Measurements from ENCODE around the gene HNRNPL.

Gene HNRNPL

GRCh38 chr19:38848299-38849146 lies 1.3 kb downstream of the HNRNPL start:
- H3K4me3 ChIP-seq (ENCODE audit: low read depth, low read length), result peak overlapping the region; percentile 73
- ChIA-PET POLR2A (interaction anchor here (0.5 to 1.2 kb wide), 14 partner anchors 10 to 490 kb away, joined by 3 to 10 read pairs (median 4); partner anchors contain the start of genes ACTN4, ECH1, NFKBIB and SIRT2), CTCF (interaction anchor here (0.7 to 1.3 kb wide), 11 partner anchors 8 to 119 kb away, joined by 3 read pairs; partner anchors contain the start of genes ECH1, MRPS12 and SARS2)
- TF ChIP-seq CTCF (IDR thresholded peaks at IDR 0.05; ENCODE audit: insufficient read depth, low read length, missing control alignments), result no peak
- no peak for DNase-seq (ENCODE audit: low read depth, low spot score)

GRCh38 chr19:38846097-38846496 lies 3.7 kb downstream of the HNRNPL start:
- DNase-seq (ENCODE audit: low read depth, low spot score), result no peak
- ChIA-PET POLR2A (no interaction called here), CTCF (interaction anchor here (1.2 kb wide), 1 partner anchor 8 kb away, joined by 4 read pairs; no protein-coding TSS in a partner anchor)
- no peak for TF ChIP-seq CTCF (IDR thresholded peaks at IDR 0.05; ENCODE audit: insufficient read depth, low read length, missing control alignments)
- H3K4me3 ChIP-seq (ENCODE audit: low read depth, low read length), result no peak overlapping the region

GRCh38 chr19:38845374-38846024 lies 4.3 kb downstream of the HNRNPL start:
- CTCF ChIA-PET, result interaction anchor here (1.2 kb wide), 1 partner anchor 8 kb away, joined by 4 read pairs; no protein-coding TSS in a partner anchor

GRCh38 chr19:38844093-38844686 lies 5.6 kb downstream of the HNRNPL start:
- ChIA-PET POLR2A (no interaction called here), CTCF (no interaction called here)
- no peak for TF ChIP-seq CTCF (IDR thresholded peaks at IDR 0.05; ENCODE audit: insufficient read depth, low read length, missing control alignments)
- no peak for DNase-seq (ENCODE audit: low read depth, low spot score)
- no peak overlapping the region for H3K4me3 ChIP-seq (ENCODE audit: low read depth, low read length)

More at GRCh38 chr19:38845374-38846024, 4.3 kb downstream of the HNRNPL start:
- no peak for TF ChIP-seq CTCF (IDR thresholded peaks at IDR 0.05; ENCODE audit: insufficient read depth, low read length, missing control alignments)
- POLR2A ChIA-PET, result no interaction called here
- H3K4me3 ChIP-seq (ENCODE audit: low read depth, low read length), result no peak overlapping the region
- no peak for DNase-seq (ENCODE audit: low read depth, low spot score)

GRCh38 chr19:38843175-38843758 lies 6.5 kb downstream of the HNRNPL start:
- no peak for DNase-seq (ENCODE audit: low read depth, low spot score)
- CTCF ChIA-PET, result no interaction called here
- POLR2A ChIA-PET, result no interaction called here
- no peak overlapping the region for H3K4me3 ChIP-seq (ENCODE audit: low read depth, low read length)
- no peak for TF ChIP-seq CTCF (IDR thresholded peaks at IDR 0.05; ENCODE audit: insufficient read depth, low read length, missing control alignments)
